Superior temporal gyrus (tissue), 1 donor: Measurements from ENCODE around the gene ELANE.
"Not testable (repeated sequence)": the region's sequence is repeated elsewhere in the genome, so short reads cannot be mapped to it uniquely, and the experiment has no call there.

Experiments
- DNase-seq: peaks from one replicate; pipeline ENCODE4 v3.0.0-alpha.2; 2016; ENCODE audit errors: extremely low spot score

Gene ELANE

DNA sequence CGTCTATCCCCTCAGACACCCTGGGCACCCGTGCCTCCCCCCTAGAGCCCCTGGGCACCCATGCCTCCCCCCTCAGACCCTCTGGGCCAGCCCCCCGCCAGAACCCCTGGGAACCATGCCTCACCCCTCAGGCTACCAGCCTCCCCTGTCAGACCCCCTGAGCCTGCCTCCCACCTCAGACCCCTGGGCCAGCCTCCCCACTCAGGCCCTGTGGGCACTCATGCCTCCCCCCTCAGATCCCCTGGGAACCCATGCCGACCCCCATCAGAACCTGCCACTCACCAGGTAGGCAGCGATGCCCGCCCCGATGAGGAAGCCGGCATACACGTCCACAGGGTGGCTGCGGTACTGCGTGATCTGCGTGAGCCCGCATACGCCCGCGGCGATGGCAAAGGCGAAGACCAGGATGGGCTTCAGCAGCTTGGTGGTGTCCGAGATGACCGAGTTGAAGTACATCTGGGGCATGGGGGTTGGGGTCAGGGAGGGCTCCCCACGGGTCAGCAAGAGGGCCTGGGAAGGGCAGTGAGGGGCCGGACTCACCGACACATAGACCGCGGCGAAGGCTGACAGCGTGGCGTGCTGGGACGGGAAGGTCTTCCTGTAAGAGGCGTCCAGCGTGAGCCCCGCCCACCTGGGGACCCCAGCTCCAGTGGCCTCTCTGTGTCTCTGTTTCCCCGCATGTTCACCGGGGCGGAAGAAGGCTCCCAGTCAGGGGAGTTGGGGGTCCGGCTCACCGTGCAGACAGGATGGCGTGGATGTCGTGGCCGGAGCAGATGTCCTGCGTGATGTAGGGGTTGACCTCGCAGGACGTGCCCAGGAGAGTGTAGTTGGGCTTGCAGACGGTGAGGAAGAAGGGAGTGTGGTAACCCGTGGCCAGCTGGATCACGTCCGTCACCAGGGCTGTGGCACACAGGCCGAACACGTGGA, 37.7 kb upstream of the ELANE start:
- DNase-seq: no peak

DNA sequence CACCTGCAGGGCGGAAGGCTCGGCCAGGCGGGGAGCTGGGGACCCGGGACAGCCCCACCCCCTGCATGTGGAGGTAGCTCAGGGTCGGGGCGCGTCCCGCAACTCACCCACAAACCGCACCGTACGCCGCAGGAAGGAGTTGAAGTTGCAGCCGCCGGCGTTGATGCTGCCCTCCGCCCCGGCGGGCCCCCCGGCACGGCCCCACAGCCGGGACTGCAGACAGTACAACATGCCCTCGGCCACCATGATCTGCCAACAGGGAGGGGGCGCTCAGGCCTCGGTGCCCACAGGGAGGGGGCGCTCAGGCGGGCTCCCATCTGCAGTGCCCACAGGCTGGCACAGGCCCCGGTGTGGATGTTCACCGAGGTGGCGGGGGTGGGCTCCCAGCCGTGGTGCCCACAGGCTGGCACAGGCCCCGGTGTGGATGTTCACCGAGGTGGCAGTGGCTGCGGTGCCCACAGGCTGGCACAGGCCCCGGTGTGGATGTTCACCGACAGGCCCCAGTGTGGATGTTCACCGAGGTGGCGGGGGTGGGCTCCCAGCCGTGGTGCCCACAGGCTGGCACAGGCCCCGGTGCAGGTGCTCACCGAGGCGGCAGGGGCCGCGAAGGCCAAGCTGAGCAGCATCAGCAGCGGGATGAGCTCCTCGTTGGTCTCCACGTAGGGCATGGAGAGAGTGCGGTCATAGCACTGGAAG, 36.9 kb upstream of the ELANE start:
- DNase-seq: no peak

DNA sequence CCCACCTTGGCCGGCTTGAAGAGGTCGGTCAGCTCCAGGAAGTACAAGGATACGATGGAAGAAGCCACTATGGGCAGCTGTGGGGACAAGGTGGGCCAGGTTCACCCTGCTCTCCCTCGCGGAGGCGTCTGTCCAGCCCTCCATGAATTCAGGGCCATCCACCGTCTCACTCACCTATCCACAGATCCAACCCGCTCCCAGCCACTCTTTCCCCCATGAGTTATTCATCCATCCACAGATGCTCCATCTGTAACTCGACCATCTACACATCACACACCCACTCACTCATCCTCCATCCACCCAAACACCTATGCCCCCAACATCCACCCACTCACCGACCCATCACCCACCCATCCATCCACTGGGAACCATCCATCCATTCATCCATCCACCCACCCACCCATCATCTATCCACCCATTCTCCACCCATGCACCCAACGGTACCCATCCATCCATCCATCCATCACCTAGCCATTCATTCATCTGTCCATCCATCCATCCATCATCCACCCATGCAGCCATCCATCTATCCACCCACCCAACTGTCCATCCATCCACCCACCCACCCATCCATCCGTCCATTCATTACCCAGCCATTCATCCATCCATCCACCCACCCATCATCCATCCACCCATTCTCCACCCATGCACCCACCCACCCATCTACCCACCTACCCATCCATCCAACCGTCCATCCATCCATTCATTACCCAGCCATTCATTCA, 36.2 kb upstream of the ELANE start:
- DNase-seq: no peak

DNA sequence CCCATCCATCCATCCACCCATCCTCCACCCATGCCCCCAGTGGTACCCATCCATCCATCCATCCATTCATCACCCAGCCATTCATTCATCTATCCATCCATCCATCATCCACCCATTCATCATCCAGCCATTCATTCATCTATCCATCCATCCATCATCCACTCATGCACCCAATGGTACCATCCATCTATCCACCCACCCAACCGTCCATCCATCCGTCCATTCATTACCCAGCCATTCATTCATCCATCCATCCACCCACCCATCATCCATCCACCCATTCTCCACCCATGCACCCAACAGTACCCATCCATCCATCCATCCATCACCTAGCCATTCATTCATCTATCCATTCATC, 35.6 kb upstream of the ELANE start:
- DNase-seq: no peak

DNA sequence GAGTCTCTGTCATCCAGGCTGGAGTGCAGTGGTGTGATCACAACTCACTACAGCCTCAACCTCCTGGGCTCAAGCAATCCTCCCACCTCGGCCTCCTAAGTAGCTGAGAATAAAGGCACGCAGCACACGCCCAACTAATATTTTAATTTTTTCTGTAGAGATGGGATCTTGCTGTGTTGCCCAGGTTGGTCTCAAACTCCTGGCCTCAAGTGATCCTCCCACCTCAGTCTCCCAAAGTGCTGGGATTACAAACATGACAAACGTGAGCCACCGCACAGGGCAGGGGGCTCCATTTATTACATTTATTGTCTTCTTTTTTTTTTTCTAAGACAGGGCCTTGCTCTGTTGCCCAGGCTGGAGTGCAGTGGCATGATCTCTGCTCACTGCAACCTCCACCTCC, 31.9 kb upstream of the ELANE start:
- not testable (repeated sequence) for DNase-seq

DNA sequence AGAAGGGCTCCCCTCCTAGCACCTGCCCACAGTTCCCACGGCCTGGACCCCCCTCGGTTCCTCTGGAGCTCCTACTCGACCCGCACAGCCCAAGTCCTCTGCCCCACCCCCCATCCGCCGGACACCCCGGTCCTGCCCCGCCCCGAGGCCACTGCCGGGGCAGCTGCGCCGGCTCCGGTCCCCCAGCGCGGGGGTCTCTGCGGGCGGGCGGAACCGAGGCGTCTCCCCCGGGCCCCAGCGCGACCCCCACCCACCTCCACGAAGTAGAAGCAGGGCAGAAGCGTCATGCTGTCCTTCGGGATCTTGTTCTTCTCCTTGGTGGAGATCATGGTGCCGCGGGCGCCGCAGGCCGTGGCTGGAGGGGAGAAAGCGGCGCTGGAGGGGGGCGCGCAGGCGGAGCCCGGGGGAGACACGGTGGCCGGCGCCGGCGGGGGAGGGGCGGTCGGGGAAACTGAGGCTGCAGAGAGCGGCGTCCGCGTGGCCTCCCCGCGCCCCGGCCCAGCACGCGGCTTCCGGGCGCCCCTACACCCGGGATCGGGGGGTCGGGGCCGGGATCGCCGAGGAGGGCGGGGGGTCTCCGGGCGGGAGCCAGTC, 30.8 kb upstream of the ELANE start:
- no peak for DNase-seq

DNA sequence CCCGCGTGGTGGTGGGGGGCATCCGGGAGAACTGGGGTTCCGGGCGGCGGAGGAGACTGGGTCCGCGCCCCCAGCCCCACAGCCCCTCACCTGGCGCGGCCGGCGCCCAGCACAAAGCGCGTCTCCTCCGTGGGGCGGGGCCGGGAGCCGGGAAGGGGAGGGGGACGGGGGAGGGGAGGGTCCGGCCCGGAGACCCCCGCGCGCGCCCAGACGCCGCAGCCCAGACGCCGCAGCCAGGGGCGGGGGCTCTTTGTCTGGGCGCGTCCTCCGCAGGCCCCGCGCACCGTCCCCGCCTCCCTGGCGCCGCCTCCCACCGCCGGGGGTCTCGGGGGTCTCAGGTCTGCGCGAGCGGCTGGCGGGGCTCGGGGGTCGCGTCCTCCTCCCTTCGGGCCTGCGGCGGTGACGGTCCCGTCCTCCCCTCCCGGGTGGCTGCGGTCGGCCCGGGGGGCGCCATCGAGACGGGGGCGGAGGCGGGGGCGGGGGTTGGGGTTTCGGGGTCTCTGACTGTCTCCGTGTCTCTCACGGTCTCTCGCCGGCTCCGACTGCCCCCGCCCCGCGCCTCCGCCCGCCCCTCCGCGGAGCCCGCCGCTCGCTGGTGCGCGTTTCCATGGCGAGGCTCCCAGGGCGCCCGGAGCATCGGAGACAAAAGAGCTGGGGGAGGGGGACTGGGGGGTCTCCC, 30.1 kb upstream of the ELANE start, which contains the start of gene PLPPR3:
Gene PLPPR3, minus strand, starts transcription at position 131 of the 679 bp plus-strand sequence. CDS start 396 bp downstream, outside the sequence.
- DNase-seq: no peak

DNA sequence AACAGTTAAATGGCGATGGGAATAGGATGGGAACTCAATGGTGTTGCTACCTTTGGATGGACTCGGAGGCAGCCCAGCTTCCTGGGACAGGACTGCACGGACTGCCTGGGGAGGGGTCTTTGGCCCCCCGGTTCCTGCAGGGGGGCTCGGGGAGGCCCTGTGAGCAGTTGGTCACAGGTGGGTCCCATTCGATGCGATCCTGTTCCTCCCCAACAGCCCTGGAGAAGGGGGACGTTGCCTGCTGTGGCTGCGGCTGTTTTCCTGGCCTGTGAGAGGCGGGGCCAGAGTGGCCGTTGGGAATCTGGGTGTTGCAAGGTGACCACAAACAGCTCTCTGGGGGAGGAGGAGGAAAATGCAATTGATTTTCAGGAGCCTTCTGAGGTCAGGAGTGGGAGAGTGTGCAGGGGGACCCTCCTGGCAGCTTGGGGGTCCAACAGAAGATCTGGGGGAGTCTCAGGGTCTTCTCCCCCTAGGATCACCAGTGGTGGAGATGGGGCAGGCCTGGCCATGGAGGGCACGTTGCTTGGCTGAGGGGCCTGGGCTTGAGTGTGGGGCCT, 28.5 kb upstream of the ELANE start:
- no peak for DNase-seq

DNA sequence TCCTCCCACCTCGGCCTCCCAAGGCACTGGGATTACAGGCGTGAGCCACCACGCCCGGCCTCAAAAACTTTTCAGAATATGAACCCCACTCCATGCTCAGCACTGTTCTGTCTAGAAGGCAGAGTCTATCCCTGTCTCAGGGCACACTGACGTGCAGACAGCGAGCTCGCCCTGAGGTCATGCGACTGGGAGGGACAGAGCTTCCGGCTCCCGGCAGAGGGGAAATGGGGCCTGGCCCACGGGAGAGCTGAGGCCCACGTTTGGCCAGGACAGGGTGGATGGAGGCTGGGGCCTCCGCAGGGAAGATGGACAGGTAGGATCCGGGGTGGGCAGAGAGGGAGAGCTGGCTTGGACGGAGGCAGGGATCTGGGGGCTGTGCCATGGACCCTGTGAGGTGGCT, 27.2 kb upstream of the ELANE start:
- no peak for DNase-seq

DNA sequence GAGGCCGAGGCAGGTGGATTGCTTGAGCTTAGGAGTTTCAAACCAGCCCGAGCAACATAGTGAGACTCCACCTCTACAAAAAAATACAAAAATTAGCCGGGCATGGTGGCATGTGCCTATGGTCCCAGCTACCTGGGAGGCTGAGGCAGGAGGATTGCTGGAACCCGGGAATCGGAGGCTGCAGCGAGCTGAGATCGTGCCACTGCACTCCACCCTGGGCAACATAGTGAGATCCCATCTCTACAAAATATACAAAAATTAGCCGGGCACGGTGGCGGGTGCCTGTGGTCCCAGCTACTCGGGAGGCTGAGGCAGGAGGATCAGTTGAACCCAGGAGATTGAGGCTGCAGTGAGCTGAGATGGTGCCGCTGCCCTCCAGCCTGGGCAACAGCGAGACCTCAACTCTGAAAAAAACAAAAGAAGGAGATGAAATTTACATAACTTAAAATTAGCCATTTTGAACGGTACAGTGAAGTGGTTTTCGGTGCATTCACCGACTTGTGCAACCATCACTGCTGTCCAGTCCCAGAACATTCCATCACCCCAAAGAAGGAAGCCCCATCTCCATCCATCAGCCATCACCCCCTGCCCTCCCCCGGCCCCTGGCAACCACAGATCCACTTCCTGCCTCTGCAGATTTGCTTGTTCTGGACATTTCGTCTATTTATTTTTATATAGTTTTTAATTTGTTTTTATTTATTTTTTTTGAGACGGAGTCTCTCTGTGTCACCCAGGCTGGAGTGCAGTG, 26.0 kb upstream of the ELANE start:
- no peak for DNase-seq

DNA sequence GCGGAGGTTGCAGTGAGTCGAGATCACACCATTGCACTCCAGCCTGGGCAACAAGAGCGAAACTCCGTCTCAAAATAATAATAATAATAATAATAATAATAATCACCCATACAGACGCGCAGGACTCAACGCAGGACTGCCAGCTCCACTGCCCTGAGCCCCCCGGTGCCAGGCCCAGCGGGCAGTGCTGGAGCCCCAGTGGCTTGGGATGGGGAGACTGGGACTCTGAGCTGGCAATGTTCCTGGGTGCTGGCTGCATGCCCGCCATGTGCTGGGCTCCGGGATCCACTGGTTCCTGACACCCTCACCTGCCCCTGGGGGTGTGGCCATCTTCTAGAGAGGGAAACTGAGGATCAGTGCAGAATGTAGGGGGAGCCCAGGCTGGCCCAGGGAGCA, 24.8 kb upstream of the ELANE start:
- no peak for DNase-seq

DNA sequence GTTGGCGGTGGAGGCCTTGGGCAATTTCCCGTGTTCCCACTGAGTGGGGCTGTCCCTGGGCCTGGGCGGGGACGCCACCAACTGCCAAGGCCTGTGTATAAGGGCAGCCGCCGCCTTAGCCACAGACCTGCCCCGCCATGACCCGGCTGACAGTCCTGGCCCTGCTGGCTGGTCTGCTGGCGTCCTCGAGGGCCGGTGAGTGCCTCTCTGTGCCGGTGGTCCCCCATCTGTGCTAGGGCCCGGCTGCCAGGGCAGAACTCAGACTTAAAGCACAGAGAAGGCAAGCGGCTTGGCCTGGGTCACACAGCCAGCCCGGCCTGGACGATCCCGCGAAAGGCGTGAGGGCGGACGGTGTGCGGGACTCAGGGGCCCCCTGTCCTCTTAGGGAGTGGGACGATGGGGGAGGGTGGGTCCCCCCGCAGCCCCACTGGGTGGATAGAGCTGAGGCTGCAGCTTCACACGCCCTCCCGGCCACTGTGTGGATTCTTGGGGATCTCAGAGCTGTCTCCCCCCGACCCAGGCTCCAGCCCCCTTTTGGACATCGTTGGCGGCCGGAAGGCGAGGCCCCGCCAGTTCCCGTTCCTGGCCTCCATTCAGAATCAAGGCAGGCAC, 24.3 kb upstream of the ELANE start, which contains the start of gene AZU1:
Gene AZU1, plus strand, starts transcription at position 128 of the 612 bp plus-strand sequence. Its CDS starts 10 bp downstream, at position 138.
- DNase-seq: no peak

DNA sequence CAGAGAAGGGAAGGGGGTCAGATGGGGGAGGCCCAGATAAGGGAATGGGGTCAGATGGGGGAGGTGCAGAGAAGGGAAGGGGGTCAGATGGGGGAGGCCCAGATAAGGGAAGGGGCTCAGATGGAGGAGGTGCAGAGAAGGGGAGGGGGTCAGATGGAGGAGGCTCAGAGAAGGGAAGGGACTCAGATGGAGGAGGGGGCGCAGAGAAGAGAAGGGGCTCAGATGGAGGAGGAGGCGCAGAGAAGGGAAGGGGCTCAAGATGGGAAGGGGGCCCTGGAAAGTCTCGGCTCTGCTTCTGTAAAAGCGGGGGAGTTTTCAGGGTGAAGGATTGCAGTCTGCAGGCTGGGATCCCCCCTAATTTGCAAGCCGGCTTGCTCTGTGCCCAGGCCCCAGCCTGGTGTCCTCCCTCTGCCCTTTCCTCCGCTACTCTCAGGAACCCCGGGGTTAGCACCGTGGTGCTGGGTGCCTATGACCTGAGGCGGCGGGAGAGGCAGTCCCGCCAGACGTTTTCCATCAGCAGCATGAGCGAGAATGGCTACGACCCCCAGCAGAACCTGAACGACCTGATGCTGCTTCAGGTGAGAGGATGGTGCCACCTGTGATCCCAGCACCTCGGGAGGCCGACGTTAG, 22.9 kb upstream of the ELANE start:
- DNase-seq: no peak

DNA sequence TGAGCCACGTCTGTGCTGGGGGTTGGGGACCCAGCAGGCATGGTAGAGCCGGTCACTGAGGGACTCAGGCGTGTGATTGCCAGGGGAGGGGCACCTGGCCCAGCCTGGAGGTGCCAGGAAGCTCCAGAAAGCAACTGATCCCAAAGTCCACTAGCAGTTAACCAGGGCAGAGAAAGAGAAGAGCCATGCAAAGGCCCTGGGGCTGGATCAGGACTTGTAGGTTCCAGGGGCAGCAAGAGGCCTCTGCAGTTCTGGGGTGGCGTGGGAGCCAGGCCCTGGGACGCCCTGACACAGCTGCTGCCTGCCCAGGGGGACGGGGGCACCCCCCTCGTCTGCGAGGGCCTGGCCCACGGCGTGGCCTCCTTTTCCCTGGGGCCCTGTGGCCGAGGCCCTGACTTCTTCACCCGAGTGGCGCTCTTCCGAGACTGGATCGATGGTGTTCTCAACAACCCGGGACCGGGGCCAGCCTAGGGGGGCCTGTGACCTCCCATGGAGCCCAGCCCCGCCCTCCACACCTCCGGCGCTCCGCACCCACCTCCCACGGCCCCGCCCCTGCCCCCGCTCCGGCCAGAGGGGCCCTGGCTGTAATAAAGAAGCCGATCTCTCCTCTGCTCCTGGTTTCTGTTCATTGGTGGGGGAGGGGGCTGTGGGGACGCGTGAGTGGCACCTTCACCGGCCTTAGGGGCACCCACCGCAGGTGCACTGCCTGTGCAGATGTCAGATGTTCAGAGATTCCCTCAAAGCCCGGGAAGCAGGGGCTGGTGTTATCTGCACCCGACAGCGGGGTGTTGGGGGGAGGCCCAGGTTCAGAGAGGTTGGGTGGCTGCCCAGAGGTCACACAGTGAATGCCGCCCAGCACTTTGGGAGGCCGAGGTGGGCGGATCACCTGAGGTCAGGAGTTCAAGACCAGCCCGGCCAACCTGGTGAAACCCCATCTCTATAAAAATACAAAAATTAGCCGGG, 20.4 kb upstream of the ELANE start:
- no peak for DNase-seq

DNA sequence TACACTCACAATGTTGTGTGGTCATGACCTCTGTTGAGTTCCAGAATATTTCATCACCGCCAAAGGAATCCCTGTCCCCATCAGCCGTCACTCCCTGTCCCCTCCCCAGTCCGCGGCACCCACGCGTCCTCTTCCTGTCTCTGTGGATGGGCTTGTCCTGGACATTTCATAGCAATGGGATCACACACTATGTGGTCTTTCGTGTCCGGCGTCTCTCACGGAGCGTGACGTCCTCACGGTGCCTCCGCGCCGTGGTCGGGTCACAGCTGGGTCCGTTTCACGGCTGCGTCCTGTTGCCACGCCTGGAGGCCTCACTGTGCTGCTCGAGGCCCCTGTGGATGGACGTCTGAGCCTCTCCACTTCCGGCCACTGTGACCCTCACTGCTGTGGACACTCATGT, 17.9 kb upstream of the ELANE start:
- DNase-seq: no peak

DNA sequence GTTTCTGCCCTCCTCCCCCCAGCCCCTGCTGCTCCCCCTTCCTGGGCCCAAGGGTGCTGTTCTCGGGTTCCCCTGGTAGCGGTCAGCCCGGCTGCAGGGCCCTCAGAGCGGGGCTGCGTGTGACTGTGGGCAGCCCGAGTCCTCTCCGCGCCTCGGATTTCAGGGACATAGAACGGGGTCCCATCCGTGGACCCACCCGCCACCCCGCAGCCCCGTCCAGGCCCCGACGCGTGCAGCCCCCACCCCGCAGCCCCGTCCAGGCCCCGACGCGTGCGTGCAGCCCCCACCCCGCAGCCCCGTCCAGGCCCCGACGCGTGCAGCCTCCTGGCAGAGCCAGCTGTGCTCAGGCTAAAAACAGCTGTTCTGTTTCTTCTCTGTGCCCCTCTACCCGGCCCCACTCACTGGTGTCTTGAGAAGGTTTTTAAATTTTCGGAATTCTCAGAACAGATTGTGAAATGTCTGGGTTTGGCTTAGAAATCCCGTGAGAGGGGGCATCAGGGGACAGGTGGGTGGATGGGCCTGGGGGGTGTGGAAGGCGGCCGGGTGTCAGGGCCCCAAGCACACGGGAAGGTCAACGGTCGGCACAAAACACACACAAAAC, 16.8 kb upstream of the ELANE start:
- DNase-seq: no peak

DNA sequence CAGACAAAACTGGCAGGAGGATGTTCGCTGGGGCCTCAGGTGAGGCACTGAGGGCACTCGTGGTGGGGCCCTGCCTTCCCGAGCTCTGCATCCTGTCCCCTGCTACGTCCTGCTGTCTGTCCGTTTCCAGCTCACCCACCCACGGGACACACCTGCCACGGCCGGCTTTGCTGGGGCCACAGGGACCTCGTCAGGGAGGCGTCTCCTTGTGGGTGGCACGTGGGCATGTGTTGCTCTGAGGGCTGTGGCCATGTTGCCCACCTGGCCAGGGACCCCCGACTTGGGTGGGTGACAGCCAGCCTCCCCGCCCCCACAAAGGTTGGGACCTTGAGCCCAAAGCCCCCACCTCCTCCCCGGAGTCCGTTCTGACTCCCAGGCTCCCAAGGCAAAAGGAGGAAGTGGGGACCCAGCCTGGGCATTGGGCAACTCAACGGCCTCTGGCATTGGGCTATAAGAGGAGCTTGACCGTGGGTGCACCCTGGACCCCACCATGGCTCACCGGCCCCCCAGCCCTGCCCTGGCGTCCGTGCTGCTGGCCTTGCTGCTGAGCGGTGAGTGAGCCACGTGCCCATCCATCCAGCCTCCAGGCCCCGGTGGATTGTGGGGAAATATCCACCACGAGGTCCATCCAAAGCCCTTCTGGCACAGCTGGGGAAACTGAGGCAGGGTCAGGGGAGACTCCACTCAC, 11.4 kb upstream of the ELANE start, which contains the start of gene PRTN3:
Gene PRTN3, plus strand, starts transcription at position 481 of the 688 bp plus-strand sequence. Its CDS starts 10 bp downstream, at position 491.
- no peak for DNase-seq
